Activated CD8-positive, alpha-beta memory T cell treated with anti-CD3 and anti-CD28 coated beads, Interleukin-2, amount 50 U/mL, for 48 hours (primary cell): Measurements from ENCODE around the gene ZNF576.
"Not testable (repeated sequence)": the region's sequence is repeated elsewhere in the genome, so short reads cannot be mapped to it uniquely, and the experiment has no call there.

Experiments used
- DNase-seq: peaks from one replicate; pipeline ENCODE4 v3.0.0-alpha.2; 2020

The ZNF576 gene

DNA sequence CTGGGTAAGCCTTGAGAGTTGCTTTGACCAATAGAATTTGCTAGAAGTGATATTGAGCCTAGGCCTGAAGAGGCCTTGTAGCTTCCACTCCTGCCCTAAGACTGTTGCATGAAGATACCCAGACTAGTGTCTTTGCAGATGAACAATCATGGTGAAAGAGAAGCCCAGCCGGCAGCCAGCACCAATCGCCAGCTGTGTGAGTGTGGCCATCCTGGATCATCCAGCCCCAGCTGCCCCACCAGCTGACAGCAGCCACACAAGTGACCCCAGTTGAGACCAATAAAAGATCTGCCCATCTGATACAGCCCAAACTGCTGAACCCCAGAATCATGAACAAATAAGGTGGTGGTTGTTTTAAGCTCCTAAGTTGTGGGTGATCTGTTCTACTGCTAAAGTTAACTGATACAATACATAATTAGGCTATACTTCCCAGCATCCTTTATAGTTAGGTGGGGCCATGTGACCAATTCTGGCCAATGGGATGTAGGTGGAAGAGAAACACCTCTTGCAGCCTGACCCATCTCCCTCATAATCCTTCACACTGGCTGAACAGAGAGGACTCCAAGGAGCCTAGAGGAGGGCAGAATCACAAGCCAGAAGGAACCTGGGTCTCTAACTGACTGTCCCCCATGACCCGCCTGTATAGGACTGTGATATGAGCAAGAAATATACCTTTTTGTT, 32.4 kb downstream of the ZNF576 start:
- no peak for DNase-seq

DNA sequence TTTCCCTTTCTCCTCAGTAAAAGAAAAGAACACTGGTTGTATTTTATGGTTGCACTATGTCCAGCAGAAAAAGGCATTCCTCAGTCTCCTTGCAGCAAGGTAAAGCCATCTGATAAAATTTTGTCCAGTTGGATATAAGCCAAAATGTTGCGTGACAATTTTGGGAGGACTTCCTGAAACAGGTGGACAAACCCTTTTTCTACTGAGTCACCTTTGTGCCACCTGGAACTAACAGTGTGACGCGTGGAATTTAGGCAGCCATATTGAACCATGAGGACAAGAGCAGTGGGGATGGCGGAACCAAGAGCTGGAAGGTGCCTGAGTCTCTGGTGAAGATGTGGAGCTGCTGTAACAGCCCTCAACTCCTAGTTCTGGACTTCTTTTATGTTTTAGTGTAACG, 35.1 kb downstream of the ZNF576 start:
- no peak for DNase-seq

DNA sequence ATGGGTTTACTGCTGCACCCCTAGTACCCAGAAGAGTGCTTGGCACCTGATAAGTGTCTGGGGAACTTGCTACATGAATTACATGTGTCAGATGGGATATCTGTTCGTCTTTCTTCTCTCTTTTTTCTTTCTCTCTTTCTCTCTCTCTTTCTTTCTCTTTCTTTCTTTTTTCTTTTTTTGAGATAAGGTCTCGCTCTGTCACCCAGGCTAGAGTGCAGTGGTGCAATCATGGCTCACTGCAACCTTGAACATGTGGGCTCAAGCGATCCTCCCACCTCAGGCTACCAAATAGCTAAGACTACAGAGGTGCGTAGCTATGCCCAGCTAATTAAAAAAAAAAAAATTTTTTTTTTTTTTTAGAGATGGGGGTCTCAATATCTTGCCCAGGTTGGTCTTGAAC, 37.1 kb downstream of the ZNF576 start:
- DNase-seq, result no peak

DNA sequence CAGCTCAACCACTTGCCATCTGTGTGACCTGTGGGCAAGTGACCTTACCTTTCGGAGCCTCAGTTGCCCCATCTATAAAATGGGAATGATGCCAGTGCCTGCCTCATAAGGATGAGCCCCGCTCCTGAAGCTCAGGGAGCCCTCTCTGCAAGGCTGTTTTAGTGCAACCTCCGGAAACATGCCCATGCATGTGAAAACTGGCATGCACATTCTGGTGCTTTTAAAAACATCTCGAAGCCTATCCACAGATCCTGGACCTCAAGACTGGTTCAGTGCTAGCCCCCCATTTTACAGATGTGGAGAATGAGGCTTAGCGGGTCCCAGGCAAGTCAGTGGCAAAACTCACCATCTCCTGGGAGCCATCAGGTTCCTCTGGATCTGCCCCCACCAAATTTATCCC, 37.7 kb downstream of the ZNF576 start:
- no peak for DNase-seq

DNA sequence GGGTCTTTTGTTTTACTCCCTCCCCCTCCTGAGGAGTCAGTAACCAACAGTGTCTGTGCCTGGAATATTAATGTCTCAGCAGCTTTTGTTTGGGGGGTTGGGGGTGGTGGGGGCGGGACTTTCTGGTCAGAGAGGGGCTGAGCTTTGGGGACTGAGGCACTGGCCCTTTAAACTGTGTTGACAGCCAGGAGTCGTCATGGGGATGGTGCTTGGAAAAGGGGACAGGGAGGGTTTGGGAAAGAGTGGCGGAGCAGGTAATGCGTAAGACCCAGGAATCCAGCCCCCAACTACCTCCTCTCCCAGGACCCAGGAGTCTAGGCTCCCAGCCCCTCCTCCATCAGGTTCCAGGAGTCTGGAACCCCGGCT, 38.1 kb downstream of the ZNF576 start:
- no peak for DNase-seq

DNA sequence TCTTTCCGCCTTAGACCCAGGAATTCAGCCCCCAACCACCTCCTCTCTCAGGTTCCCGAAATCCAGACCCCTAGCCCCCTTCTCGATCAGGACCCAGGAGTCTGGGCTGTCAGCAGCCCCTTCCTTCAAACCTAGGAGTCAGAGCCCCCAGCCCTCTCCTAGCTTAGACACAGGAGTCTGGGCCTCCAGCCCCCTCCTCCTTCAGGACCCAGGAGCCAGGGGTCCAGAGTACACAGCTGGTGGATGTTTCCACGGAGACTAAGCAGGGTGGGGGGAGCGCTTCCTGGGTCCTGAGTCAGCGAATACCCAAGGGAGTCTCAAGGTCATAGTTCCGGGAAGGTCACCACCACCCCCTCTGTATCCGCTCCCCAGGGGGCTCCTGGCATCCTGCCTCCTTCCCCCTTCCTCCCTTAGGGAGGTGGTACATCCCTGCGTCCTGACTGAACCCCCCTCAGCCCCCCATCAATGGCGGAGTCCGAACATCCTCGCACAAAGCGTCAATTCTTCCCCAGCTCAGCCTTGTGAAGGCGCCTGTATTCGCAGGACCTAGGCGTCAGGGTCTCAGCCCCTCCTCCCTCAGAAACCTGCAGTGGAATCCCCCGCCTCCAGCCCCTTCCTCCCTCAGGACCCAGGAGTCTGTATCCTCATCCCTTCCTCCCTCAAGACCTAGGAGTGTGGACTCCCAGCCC, 38.6 kb downstream of the ZNF576 start:
- no peak for DNase-seq

DNA sequence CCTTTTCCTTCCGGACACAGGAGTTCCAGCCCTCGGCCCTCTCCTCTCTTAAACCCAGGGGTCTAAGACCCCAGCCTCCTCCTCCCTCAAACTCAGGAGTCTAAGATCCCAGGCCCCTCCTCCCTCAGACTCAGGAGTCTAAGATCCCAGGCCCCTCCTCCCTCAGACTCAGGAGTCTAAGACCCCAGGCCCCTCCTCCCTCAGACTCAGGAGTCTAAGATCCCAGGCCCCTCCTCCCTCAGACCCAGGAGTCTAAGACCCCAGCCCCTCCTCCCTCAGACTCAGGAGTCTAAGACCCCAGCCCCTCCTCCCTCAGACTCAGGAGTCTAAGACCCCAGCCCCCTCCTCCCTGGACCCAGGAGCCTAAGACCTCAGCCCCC, 39.2 kb downstream of the ZNF576 start:
- DNase-seq, result not testable (repeated sequence)

DNA sequence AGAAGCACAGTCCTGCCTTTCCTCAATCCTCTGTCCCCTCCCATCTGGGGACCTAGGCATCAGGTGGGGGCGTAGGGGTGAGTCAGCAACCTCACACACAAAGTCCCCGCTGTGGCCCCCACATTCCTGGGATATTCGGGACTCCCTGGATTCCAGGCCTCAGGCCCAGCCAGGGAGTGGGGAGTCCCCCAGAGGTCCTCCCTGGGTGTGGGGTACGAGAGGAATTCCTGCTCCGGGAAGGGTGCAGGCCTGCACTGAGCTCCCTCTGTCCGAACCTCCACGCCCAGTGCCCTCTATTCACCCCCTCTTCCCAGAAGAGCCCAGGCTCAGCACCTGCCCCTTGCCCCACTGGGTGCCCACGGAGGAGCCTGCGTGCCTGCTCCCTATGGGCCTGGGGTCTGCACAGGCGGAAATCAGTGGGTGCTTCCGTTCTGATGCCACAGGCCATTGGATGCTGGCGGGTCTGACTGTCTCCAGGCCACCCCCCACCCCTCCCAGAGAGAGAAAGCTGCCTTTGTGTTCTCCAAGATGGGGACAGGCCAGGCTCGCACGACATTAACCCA, 39.8 kb downstream of the ZNF576 start:
- DNase-seq, result no peak

DNA sequence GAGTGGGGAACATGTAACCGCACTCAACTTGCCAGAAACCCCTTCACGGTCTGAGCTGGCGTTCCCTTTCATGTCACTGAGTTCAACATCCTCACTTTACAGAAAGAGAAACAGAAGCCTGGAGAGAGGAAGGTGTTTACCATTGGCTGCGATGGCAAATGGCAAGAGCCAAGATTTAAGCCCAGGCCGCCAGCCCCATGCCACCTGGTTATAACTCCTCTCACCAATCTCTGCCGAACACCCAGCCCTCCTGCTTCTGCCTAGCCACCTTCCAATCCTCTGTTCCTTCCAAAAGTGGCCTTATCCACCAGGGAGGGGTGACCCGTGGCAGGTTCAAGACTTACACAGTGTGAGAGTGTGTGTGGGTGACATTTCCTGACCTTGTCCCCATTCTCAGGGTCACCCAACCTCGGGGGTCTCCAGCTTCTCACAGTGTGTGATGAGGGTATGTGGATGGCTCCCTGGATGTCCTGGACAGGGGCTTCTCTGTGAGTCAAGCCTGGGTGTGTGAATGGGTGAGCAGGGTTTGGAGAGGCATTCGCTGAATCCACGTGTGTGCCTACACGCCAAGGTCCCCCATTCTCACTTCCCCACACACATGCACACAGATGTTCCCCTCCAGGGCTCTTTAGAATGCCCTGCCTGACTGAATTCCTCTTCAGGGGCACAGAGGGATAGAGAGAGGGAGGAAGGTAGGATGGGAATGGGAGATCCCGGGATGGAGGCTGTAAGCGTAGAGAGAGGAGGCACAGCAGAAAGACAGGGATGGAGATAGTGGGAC, 42.0 kb downstream of the ZNF576 start:
- no peak for DNase-seq

DNA sequence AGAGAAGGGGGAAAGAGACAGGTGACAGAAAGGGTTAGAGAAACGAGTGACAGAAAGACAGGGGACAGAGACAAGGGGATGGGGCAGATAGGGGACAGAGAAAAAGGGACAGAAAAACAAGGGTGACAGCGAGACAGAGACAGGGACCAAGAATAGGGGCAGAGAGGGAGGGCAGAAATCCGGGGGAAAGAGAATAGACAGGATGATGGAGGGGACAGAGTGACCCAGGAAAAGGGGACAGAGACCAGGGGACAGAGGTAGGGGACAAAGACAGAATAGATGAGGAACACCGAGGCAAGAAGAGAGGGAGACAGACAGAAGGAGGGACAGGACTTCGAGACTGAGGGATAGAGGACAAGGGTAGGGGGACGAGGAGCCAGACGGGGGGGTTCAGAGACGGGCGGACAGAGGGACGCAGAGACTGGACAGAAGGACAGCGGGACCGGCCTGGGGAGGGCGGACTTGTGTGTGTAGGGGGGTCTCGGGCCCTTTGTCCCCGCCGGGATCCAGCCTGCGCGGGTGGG, 42.7 kb downstream of the ZNF576 start:
- no peak for DNase-seq

DNA sequence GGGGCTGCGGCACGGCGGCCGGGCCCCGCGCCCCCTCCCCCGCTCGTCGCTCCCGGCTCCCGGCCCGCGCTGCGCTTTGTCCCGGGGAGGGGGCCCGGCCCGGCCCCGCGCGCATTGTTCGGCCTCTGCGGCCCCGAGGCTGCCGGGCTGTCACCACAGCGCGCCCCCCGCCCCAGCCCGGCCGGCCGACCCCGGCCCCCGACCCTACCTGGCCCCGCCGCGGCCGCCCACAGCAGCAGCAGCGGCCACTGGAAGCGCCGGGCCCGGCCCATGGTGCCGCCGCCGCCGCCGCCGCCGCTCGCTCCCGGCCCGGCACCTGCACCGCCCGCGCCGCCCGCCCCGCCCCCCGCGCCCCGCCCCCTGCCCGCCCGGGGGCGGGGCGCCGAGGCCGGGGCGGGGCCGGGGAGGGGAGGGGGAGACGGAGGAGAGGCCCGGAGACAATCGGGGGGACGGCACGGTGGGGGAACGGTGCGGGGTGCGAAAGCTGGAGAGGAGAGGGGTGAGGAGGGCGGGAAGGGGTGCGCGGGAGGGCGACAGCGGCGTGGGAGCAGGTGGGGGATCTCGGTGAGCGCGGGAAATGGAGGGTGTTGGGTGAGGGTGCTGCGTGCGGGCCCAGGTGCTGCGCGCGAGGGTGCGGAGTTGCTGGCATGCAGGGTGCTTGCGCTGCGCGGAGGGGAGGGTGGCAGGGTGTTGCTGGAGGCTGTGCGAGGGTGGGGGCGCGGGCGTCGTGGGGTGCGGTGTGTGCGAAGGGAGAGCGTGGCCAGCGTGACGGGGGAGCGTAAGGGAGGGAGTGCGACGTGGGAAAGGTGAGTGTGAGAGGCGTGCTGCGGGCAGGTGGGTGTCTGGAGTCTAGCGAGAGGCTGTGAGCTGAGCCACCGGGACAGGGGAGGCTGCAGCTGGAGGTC, 43.4 kb downstream of the ZNF576 start, which contains the start of gene CADM4:
CADM4 (minus strand) TSS at position 332 of the 905 bp plus-strand sequence; CDS start at position 272, 60 bp downstream.
- DNase-seq, result peak; percentile 73

DNA sequence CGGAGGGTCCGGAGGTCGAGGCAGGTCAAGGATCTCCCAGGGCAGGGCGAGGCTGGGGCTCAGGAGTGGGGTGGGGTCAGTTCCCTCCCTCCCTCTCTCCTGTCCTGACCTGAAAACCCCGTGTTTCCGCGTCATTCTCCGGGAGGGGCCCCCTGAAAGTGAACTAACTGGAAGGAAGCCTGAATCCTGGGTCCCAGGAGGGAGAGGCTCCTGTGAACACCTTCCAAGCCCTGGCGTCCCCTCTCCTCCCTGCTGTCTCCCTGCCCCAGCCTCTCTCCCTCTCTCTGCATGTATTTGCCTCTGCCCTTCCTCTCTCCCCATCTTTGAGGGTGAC, 44.0 kb downstream of the ZNF576 start:
- no peak for DNase-seq

DNA sequence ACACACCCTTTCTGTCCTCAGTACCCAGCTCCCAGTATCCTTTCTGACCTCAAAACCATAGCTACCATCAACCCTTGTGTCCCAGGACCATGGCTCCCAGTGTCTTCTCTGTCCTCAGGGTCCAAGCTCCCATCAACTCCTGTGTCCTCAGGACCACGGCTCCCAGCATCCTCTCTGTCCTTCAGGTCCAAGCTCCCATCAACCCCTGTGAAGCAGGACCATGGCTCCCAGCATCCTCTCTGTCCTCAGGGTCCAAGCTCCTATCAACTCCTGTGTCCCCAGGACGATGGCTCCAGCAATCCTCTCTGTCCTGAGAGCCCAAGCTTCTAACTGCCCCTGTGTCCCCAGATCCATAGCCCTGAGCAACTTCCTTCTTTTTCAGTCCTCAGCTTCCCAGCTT, 44.9 kb downstream of the ZNF576 start:
- DNase-seq, result no peak

DNA sequence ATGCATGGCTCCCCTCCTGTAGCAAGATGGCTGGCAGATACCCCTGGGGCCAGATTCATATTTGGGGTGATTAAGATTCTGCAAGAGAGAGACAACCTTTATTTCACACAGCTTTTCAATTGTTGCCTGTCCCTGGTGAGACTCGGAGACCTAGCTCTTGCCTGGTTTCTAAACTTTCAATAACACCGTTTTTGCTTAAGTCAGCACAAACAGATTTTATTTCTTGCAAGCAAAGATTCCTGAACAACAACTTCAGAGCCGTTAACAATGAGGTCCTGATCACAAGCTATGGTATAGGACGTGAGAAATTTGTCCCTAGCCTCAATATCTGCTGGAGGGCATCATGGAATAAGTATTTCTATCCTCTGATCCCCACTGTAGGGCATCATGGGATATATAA, 46.1 kb downstream of the ZNF576 start:
- DNase-seq, result no peak

DNA sequence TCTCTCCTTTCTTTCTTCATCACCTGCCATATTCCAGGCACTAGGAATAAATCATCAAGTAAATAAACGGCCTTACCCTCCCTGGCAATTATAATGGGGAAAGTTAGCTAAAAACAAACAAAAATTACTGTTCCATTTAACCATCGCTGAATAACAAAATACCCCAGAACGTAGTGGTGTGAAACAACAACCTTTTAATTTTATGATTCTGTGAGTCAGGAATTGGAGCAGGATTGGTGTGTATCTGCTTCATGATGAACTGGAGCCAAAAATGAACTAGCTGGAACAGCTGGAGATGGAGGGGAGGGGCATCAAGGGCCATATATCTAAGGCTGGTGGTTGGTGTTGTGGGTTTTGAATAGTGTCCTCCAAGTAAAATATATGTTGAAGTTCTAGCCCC, 46.9 kb downstream of the ZNF576 start:
- DNase-seq, result no peak

DNA sequence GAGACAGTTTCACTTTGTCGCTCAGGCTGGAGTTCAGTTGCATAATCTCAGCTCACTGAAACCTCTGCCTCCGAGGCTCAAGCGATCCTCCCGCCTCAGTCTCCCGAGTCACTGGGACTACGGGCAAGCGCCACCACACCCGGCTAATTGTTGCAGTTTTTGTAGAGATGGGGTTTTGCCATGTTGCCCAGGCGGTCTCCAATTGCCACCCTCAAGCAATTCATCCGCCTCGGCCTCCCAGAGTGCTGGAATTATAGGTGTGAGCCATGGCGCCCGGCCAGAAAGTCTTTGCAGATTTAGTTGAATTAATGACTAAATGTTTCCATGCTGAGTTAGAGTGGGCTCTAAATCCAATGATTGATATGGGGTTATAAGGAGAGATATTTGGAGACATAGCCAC, 47.8 kb downstream of the ZNF576 start:
- DNase-seq, result no peak

DNA sequence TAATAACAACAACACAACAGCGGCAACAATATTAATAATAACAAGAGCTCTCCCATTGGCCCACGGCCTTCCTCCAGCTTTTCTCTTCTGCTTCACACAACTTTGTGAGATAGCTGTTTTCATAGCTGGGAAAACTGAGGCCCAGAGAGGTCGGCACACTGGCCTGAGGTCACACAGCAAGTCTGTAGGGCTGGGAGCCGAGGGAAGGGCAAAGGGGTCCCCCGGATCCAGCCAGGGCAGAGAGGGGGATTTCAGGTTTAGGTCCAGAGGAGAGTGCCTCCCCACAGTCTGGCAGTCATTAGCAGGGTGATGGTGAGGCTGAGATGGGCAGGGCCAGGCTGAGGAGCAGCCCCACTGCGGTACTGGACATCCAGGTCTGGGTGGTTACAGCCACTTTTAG, 52.2 kb downstream of the ZNF576 start:
- DNase-seq, result no peak

DNA sequence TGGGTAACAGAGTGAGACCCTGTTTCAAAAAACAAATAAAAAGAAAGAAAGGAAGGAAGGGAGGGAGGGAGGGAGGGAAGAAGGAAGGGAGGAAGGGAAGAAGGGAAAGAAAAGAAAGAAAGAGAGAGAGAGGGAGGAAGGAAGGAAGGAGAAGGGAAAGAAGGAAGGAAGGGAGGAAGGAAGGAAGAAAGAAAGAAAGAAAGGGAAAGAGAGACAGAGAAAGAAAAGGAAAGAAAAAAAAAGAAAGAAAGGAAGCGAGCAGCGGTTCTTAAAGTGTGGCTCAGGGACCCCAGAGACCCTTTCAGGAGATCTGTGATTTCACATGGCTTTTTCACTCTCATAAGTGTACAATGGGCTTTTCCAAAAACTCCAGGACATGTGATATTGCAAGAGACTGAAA, 53.1 kb downstream of the ZNF576 start:
- no peak for DNase-seq

DNA sequence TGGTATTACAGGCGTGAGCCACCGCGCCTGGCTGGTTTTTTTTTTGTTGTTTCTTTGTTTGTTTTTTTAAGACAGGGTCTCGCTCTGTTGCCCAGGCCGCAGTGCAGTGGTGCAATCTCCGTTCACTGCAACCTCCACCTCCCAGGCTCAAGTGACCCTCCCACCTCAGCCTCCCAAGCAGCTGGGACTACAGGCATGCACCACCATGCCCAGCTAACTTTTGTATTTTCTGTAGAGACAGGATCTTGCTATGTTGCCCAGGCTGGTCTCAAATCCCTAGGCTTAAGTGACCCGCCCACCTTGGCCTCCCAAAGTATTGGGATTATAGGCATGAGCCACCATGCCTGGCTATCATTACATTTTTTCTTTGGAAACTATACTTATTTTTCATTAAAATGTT, 53.9 kb downstream of the ZNF576 start:
- not testable (repeated sequence) for DNase-seq
